ENCODE measurements around the gene CTSK.
"Not testable (repeated sequence)": the region's sequence is repeated elsewhere in the genome, so short reads cannot be mapped to it uniquely, and the experiment has no call there.

CTSK gene

DNA sequence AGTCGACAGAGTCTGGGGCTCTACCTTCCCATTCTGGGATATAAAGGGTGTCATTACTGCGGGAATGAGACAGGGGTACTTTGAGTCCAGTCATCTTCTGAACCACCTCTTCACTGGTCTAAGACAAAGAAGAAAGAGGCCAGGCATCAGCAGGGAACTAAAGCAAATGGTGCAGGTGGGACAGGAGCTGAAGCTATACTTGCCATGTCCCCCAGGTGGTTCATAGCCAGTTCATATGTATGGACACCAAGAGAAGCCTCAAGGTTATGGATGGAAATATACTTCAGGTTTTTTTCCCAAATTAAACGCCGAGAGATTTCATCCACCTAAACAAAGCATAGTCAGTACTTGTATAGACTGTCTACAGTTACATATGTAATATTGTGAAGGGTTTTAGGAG lies 2.2 kb downstream of the CTSK start:
- no peak for DNase-seq (ENCODE audit: low read depth)

DNA sequence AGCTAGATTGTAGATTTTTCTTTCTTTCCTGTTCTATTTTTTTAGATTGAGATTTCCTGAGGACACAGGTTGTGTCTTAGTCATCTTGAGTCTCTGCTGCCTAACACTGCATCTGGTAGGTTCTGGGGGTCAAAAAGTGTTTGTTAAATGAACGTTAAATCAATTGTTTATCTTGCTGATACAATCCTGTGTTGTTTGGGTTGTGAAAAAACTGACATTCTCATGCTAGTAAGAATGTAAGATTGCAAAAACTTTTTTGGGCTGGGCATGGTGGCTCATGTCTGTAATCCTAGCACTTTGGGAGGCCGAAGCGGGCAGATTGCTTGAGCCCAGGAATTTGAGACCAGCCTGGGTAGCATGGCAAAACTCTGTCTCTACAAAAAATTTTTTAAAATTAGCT lies 3.4 kb downstream of the CTSK start:
- no peak for DNase-seq (ENCODE audit: low read depth)

DNA sequence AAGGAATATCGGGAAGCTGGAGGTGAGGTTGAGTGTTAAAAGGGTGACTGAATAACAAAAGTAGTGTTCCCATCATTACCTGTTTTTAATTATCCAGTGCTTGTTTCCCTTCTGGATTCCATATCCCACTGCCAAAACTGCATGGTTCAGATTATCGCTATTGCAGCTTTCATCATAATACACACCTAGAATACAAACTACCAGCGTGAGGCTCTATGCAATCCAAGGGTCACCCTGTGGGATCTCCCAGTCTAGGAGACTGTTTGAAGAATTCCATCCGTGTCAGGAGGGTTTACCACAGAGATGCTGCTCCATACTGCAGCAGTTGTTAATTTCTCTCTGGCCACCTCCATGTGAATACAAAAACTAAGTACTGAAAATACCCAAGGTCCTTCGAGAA lies 9.0 kb downstream of the CTSK start:
- no peak for DNase-seq (ENCODE audit: low read depth)

DNA sequence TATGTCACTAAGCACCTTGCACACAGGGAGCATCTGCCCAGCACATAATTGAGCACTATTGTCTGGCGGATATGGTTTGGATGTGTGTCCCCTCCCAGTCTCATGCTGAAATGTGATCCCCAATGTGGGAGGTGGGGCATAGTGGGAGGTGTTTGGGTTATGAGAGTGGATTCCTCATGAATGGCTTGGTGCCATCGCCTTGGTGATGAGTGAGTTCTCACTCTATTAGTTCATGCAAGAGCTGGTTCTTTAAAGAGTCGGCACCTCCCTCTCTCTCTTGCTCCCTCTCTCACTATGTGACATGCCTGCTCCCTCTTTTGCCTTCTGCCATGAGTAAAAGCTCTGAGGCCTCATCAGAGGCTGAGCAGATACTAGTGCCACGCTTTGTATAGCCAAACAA lies 9.5 kb downstream of the CTSK start:
- DNase-seq (ENCODE audit: low read depth): no peak

DNA sequence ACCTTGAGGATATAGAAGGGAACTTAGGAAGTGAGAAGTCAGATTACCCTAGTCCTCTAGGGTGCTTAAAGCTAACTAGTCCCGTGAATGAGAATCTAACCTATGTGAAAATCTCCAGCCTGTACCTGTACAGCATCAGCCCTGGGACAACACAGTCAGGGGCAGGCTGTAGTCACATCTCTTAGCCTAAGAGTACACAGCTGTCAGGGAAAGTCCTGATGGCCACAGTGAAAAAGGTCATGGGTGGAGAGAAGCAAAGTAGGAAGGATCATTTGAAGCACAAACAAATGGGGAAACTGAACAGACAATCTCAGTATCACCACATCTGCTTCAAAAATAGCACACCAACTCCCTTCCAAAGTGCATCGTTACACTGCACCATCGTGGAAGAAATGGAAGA lies 11.7 kb downstream of the CTSK start:
- DNase-seq (ENCODE audit: low read depth): no peak

DNA sequence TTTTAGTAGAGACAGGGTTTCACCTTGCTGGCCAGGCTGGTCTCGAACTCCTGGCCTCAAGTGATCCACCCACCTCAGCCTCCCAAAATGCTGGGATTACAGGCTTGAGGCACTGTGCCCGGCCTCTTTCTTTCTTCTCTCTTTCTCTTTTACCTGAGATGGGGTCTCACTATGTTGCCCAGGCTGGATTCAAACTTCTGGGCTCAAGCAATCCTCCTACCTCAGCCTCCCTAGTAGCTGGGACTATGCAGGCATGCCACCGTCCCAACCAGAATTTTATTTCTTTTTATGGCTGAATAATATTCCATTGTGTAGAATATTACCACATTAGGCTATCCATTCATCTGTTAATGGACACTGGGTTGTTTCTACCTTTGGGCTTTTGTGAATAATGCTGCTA lies 14.3 kb downstream of the CTSK start:
- not testable (repeated sequence) for DNase-seq (ENCODE audit: low read depth)

DNA sequence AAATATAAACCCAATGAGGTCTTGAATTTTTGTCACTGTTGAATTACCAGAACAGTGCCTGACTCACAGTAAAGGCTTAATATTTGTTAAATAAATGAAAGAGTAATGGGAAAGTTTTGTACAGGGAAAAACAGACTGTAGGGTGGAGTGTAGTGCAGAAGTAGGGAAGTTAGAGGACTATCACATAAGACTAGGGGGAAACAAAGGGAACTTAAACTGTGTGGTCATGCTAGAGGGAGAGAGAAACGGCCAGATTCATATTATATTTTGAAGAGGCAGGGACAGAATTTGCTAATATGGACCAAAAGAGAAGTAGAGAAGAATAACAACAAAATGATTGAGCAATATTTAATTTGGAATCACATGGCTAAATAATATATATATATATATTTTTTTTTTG lies 14.8 kb downstream of the CTSK start:
- no peak for DNase-seq (ENCODE audit: low read depth)

DNA sequence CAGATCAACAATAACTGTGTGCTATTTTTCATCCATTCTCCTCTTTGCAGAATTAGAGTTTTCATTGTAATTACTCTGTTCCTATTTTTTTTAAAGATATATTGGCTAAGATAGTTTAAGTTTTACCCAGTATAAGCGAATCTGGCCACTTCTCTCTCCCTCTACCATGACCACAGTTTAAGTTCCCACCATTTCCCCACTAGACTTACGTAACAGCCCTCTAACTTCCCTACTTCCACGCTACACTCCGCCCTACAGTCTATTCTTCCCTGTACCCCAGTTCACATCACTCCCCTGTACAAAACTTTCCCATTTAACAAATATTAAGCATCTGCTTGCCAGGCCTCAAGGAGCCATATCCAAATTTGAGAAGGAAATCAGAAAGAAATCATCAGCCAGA lies 16.5 kb downstream of the CTSK start:
- no peak for DNase-seq (ENCODE audit: low read depth)

DNA sequence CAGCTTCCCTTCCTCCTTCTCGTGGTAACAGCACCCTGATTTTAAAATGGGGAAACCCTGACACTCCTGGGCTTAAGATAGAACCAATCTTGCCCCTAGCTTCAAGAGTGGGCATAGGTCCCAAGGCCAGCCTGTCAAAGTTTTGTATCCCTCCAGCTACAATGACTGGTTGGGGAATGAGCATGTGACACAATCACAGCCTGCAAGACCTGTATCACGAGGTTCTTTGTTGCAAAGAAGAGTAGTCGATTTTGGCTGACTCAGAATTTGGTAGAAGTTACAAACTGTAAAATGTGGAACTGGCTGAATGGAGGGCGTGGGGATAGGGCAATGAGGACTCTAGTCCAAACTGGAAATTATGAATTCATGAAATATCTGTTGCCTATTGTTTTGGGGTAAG lies 18.7 kb downstream of the CTSK start:
- no peak for DNase-seq (ENCODE audit: low read depth)

DNA sequence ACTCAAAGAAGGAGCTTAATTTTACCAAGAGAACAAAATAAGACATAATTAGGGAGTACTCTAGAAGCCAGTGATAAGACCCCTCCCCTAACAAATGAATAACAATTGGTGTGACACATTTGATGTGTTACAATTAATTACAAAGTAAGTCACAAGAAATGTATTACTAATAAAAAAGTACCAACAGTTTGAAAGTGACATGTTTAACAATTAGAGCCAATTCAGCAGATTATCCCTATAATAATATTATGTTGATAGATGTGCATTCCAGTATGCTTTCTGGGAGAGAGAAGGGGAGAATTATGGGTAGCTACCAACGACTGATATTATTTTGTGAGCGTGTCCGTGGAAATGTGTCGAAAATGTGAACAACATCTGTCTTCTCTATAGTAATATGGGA lies 19.1 kb downstream of the CTSK start:
- no peak for DNase-seq (ENCODE audit: low read depth)

DNA sequence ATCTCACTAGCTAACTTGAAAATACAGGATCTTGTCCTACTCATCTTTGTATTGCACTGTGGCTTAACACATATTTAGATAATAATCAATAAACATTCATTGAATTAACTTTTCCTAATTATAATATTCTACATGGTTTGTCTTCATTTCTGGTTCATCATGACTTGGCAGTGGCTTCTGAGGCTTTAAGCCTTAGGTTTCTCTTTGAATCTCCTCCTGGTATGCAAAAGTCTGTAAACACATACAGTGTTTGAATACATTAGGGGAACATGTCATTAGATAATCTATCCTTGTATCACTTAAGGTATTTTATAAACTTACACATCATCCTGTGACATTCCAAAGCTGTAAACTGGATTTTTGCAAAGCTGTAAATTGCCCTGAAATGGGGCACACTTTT lies 20.6 kb downstream of the CTSK start:
- no peak for DNase-seq (ENCODE audit: low read depth)

DNA sequence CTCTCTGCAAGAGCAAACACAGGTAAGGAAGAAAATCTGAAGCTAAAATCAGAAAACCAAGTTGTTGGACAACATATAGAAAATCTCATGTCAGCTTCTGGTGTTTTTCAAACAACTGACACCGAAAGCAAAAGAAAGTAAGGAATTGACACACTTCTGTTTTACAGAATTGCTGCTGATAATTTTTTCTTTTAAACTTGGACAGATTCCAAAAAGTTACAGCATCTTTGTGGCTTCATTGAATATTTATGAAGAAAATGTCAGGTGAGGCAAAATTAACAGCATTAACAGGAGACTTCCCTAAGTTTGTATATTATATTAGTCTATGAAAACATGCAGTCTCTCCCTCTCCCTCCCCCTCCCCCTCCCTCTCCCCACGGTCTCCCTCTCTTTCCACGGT lies 27.6 kb downstream of the CTSK start:
- no peak for DNase-seq (ENCODE audit: low read depth)

DNA sequence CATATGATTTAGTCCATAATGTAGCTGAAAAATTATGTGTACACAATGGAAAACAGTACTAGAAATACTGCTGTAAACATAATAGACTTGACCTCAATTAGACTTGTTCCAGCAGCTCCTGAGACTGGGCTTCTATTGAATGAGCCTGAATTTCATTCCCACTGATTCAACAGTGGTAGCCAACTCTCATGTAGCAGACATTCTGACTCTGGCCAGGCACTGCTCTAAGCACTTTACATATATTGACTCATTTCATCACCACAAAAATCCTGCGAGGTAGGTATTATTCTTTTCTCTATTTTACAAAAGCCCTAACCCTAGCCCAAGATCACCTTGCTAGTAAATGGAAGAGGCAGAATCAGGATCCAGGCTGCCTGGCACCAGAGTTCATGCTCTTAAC lies 29.7 kb downstream of the CTSK start:
- no peak for DNase-seq (ENCODE audit: low read depth)

DNA sequence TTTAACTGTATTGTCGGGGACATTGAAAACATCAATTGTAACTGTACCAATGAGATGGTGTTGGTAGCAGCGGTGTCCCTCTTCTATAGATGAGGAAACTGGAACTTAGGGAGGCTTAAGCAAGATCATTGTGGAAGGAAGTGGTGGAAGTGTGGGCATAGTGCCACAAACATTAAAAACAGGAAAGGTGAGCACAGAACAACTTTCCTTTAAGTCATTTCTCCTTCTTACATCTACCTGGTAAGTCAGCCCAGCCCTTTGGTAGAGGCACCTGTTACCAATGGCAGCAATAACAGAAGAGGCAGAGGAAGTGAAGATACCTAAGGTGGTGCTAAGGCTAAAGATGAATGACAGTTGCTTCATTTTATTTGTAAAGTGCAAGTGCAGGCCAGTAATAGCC lies 30.5 kb downstream of the CTSK start:
- no peak for DNase-seq (ENCODE audit: low read depth)

DNA sequence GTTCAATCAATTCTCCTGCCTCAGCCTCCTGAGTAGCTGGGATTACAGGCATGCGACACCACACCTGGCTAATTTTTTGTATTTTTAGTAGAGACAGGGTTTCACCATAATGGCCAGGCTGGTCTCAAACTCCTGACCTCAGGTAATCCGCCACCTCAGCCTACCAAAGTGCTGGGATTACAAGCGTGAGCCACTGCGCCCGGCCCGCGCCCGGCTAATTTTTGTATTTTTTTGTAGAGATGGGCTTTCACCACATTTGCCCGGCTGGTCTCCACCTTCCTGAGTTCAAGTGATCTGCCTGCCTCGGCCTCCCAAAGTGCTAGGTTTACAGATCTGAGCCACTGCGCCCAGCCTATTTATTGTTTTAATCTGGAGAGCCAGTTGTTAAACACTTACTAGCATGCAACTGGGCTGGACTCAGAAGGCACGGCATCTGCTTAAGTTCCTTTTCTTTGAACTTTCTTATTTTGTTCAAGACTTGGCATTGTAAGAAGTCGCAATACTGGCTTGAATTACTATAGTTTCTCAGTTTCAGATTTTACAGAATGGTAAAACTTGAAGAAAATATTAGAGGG lies 32.0 kb downstream of the CTSK start:
- not testable (repeated sequence) for DNase-seq (ENCODE audit: low read depth)

DNA sequence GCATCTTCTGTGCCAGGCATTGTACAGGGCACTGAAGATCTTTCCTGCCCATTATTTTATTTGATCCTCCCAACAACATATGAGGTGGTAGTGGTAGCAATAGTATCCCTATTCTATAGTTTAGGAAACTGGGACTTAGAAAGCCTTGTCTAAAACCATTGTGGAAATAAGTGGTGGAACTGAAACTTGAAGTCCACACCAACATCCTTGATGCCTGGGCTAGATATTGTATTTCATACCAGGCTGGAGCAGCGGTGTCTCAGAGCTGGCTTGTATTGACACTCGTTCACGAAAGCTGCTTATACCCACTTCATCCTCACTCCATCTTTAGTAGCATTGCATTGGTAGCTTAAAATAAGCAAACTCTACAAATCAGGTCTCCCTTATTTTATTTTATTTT lies 32.8 kb downstream of the CTSK start:
- no peak for DNase-seq (ENCODE audit: low read depth)

DNA sequence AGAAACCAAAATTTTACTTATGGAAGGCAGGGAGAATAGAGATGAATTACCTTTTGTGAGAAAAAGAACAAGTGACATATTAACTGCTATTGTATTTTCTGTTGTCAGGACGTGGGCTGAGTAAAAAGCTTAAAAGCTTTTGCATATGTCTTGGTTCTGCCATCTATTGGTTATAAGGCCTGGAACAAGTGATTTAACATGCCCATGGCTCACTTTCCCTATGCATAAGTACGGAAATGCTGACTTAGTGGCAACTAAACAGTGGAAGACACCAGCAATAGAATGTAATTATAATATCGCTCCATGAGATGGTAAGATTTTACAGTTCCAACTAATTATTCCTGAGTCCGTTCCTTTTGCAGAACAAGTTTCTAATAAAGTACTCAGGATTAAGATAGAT lies 35.7 kb downstream of the CTSK start:
- no peak for DNase-seq (ENCODE audit: low read depth)

DNA sequence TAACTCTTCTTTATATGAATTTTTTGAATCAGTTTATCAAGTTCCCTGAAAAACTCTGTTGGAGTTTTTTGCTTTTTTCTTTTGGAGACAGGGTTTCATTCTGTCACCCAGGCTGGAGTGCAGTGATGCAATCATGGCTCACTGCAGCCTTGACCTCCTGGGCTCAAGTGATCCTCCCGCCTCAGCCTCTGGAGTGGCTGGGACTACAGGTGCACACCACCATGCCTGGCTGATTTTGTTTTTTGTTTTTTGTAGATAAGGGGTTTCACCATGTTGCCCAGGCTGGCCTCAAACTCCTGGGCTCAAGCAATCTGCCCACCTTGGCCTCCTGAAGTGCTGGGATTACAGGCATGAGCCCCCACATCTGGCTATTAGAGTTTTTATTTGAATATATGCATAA lies 40.4 kb downstream of the CTSK start:
- not testable (repeated sequence) for DNase-seq (ENCODE audit: low read depth)

DNA sequence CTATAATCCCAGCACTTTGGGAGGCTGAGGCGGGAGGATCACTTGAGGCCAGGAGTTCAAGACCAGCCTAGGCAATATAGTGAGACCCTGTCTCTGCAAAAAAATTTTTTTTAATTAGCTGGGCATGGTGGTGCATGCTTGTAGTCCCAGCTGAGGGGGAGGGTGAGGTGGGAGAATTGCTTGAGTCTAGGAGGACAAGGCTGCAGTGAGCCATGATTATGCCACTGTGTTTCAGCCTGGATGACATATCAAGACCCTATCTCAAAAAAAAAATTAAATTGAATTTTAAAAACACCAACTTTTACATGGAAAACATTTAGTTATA lies 42.1 kb downstream of the CTSK start:
- DNase-seq (ENCODE audit: low read depth): not testable (repeated sequence)

DNA sequence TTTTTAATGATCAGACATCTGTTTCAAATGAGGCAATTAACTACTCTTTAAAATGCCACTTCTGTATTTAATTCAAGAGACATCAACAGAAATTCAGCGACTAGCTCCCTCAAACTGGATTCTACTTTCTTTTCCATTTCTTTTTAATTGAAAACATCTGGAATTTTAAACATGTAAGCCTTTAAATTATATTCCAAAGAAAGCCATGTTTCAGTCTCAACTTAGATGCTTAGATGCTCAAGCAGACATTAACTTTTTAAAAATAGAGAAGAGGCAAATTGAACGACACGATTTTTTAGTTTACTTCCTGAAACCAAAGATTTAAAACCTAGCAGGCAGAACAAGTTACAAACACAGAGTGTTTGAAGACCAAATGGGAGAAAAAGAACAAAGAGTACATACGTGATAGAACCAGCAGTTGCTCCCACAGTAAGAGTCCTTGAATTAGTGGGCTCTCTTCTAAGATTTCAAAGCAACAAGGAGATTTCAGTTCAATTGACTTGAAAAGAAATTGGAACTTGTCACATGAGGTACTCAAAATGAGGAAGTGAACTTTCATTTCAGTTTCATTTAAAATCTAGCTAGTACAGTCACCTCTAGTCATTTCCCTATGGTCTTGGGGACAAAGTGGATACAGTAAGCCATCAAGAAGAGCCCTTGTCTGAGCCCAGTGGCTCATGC lies 42.6 kb downstream of the CTSK start, which contains the start of gene CTSS:
Gene CTSS, minus strand, starts transcription at position 483 of the 681 bp plus-strand sequence. CDS start 1,015 bp downstream, outside the sequence.
- no peak for DNase-seq (ENCODE audit: low read depth)

DNA sequence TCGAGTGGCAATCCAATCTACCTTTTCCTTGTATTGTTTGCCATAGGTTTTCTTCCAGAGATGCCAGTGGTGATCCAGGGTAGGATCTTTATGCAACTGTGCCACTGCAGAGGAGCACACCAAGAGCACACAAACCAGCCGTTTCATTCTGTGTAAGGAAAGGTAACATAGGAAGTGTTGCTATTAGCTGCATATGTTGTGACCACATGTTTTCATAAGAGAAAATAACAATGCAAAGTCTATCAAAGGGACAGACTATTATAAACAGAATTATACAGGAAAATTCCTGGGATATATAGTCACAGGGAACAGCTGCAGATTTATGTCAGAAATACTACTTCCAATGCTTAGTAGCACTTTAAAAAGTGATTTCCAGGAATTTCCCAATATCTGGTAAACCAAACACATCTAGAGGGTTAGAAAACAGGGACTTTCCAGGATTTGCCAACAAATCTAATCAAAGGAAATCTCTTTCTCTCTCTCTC lies 43.4 kb downstream of the CTSK start:
- DNase-seq (ENCODE audit: low read depth): no peak

DNA sequence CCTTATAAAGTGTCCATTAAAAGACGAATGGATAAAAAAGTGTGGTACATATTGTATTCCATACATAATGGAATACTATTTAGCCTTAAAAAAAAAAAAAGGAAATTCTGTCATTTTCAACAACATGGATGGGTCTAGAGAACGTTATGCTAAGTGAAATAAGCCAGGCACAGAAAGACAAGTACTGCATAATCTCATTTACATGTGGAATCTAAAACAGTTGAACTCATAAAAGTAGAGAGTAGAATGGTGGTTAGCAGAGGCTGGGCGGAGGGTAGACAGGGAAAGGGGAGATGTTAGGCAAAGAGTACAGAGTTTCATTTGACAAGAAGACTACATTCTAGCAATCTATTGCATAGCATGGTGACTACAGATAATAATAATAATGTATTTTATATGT lies 45.0 kb downstream of the CTSK start:
- no peak for DNase-seq (ENCODE audit: low read depth)

DNA sequence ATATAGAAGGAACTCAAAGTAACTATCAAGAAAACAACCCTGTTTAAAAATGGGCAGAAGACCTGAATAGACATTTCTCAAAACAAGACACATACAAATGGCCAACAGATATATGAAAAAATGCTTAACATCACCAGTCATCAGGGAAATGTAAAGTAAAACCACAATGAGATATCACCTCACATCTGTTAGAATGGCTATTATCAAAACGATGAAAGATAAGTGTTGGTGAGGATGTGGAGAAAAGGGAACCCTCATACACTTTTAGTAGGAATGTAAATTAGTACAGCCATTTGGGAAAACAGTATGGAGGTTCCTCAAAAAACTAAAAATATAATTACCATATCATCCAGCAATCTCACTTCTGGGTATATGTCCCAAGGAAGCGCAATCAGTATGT lies 45.5 kb downstream of the CTSK start:
- DNase-seq (ENCODE audit: low read depth): no peak

DNA sequence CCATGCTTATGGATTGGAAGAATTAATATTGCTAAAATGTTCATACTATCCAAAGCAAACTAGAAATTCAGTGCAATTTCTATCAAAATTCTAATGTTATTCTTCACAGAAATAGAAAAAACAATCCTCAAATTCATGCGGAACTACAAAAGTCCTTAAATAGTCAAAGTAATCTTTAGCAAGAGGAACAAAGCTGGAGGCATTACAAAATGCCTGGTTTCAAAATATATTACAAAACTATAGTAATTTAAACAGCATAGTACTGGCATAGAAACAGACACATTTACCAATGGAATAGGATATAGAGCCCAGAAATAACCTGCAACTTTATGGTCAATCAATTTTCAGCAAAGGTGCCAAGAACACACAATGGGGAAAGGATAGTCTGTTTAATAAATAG lies 46.3 kb downstream of the CTSK start:
- no peak for DNase-seq (ENCODE audit: low read depth)
